HUES64 (cell line): Measurements from ENCODE around the gene RPS2.
"Not testable (repeated sequence)": the region's sequence is repeated elsewhere in the genome, so short reads cannot be mapped to it uniquely, and the experiment has no call there.

ENCODE experiments used
- H3K27ac ChIP-seq: 2 replicates; pipeline ENCODE4 v1.7.0; 2013; ENCODE audit warnings: low read depth, low read length, inconsistent platforms
- H3K27me3 ChIP-seq: 2 replicates; pipeline ENCODE4 v1.6.1; 2013; ENCODE audit warnings: mild to moderate bottlenecking, low read length; ENCODE audit not compliant: insufficient read depth
- H3K36me3 ChIP-seq: 2 replicates; pipeline ENCODE4 v1.6.1; 2013; ENCODE audit warnings: mild to moderate bottlenecking, low read length; ENCODE audit not compliant: insufficient read depth
- H3K4me1 ChIP-seq: 2 replicates; pipeline ENCODE4 v1.6.1; 2013; ENCODE audit warnings: mild to moderate bottlenecking, low read length, moderate library complexity; ENCODE audit not compliant: insufficient read depth
- H3K4me3 ChIP-seq: 2 replicates; pipeline ENCODE4 v1.5.1; 2013; ENCODE audit warnings: mild to moderate bottlenecking, low read length, moderate library complexity
- H3K9ac ChIP-seq: 2 replicates; pipeline ENCODE4 v1.6.1; 2013; ENCODE audit warnings: mild to moderate bottlenecking, low read depth, low read length
- H3K9me3 ChIP-seq: 2 replicates; pipeline ENCODE4 v1.6.1; 2013; ENCODE audit warnings: low read depth, low read length; ENCODE audit not compliant: insufficient read depth
- WGBS: fragments of 150-250, 120-280 bp; methylation state at CpG from one replicate; pipeline ENCODE4 v1.1.7; 2013; ENCODE audit warnings: missing lambda C conversion rate; 5-methylcytosine and 5-hydroxymethylcytosine counted together

Gene RPS2

DNA sequence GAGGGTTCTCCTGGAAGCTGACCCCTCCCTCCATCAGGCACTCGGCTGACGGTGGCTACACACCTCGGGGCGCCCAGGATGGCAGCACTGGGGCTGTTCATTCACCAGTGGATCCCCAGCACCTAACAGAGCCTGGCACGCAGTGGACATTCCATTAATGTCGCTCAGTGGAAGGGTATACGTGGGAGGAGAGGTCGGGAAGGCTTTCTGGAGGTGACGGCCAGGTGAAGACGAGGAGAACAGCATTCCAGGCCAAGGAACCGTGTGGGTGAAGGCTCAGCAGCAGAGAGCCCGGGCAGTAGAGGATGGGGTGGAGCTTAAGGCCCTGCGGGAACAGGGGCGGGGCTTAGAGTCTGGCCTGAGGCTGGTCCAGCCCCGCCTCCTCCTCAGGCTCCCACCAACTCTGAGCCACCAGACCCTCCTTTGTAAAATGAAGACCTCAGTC is 43.9 kb downstream of the RPS2 start:
- WGBS, result 9% methylated on average over 15 of the region's 15 CpGs
- no peaks in the 10 kb centered on the region for H3K36me3 ChIP-seq
- no peaks in the 10 kb centered on the region for H3K9me3 ChIP-seq
- no peak overlapping the region for H3K27ac ChIP-seq
- peaks cover 88% of the 10 kb centered on the region for H3K27me3 ChIP-seq
- H3K4me1 ChIP-seq, result peaks cover 20% of the 10 kb centered on the region
- H3K9ac ChIP-seq, result no peak overlapping the region
- H3K4me3 ChIP-seq, result no peak overlapping the region

DNA sequence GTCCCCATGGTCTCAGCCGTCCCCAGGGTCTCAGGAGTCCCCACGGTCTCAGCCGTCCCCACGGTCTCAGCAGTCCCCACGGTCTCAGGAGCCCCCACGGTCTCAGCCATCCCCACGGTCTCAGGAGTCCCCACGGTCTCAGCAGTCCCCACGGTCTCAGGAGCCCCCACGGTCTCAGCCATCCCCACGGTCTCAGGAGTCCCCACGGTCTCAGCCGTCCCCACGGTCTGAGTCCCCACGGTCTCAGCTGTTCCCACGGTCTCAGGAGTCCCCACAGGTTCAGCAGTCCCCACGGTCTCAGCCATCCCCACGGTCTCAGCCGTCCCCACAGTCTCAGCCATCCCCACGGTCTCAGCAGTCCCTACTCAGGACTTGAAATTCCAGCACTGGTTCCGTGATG is 44.5 kb downstream of the RPS2 start:
- WGBS, result 67% methylated on average over 21 of the region's 21 CpGs

DNA sequence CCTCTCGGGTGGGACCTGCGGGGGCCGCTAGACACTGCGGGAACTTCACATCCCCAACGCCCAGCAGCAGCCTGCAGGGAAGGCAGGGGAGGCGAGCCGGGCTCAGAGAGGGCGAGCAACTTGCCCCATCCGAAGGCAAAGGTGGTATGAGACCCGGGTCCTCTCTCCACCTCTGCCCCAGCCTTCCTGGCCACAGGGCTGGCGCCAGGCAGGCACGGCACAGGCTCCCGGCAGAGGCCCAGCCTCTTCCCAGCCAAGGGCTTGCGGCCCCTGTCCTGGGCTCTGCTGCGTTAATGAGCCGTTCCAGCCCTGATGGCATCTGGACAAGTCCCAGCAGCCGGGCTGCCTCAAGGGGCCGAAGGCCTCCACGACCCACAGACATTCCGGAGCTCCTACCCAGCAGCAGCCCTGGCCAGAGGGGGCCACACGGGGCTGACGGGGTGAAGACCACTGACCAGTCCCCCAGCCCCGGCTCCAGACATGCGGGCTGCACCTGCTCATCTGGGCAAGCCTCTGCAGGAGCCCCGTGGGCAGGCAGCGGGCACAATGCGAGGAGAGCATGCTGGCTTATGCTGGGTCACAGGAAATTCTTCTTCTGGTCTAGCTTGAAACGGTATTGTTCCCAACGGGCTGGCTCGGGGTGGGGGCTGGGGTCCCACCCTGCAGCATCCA is 45.2 kb downstream of the RPS2 start:
- peaks cover 95% of the 10 kb centered on the region for H3K27me3 ChIP-seq
- H3K36me3 ChIP-seq, result no peaks in the 10 kb centered on the region
- peaks cover 23% of the 10 kb centered on the region for H3K4me1 ChIP-seq
- H3K4me3 ChIP-seq, result no peak overlapping the region
- no peak overlapping the region for H3K27ac ChIP-seq
- H3K9me3 ChIP-seq, result no peaks in the 10 kb centered on the region
- H3K9ac ChIP-seq, result no peak overlapping the region
- WGBS, result 46% methylated on average over 30 of the region's 30 CpGs

More for the DNA sequence above, 44.5 kb downstream of the RPS2 start:
- H3K4me3 ChIP-seq, H3K36me3 ChIP-seq, H3K9me3 ChIP-seq, H3K27ac ChIP-seq, H3K9ac ChIP-seq: not testable (repeated sequence)
- H3K4me1 ChIP-seq, result peaks cover 20% of the 10 kb centered on the region
- peaks cover 92% of the 10 kb centered on the region for H3K27me3 ChIP-seq

DNA sequence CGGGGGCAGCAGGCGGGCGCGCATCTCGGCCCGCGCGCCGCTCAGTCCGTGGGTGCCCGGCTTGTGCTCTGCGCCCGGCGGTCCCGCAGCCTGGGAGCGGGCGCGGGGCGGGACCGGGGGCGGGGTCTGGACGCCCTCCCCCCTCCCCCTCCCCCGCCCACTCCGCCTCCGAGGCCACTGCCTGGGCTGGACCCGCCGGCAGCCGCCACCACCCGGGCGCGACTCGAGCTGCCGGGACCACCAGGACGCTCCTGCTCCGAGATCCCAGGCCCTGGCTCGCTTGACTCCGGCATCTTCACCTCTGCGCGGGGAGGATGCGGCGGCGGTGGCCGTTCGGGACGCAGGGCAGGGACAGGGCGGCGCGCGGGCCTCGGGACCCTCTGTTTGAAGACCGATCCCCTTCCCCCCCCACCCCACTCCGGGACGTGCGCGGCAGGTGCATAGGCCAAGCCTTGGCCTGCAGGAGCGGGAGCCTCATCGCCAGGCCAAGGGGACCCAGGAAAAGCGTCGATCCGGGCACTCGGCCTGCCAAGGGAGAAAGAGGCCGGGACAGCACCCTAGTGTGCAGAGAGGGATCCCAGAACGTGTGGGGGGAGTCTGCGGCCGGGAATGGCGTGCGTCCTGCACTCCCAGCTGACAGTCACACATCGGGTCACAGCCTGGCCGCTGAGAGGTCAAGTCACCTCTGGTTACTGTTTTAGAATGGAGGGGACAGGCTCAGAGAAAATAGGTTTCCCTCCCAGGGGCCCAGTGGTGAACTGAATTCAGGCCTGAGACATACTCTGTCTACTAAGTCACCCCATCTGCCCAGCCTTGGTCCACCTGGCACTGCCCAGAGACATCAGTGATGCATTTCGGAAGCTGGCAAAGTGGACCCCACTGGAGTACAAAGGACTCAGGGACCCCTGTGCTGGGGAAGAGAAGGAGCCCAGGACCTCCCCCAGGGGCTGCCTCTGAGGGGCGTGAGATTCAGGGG is 46.0 kb downstream of the RPS2 start, which contains the start of gene HS3ST6:
HS3ST6 (minus strand) TSS at position 65 of the 976 bp plus-strand sequence. CDS start 92 bp downstream, outside the sequence.
- Histone ChIP-seq H3K36me3 (no peaks in the 10 kb centered on the region), H3K4me1 (peaks cover 27% of the 10 kb centered on the region), H3K9me3 (no peaks in the 10 kb centered on the region), H3K27ac (no peak within 1 kb of the TSS), H3K27me3 (peaks cover 94% of the 10 kb centered on the region), H3K9ac (no peak within 1 kb of the TSS), H3K4me3 (peak within 1 kb of the TSS; percentile 39; the same call in 1 of the 2 replicates)
- WGBS, result 7% methylated on average over 59 of the region's 71 CpGs

DNA sequence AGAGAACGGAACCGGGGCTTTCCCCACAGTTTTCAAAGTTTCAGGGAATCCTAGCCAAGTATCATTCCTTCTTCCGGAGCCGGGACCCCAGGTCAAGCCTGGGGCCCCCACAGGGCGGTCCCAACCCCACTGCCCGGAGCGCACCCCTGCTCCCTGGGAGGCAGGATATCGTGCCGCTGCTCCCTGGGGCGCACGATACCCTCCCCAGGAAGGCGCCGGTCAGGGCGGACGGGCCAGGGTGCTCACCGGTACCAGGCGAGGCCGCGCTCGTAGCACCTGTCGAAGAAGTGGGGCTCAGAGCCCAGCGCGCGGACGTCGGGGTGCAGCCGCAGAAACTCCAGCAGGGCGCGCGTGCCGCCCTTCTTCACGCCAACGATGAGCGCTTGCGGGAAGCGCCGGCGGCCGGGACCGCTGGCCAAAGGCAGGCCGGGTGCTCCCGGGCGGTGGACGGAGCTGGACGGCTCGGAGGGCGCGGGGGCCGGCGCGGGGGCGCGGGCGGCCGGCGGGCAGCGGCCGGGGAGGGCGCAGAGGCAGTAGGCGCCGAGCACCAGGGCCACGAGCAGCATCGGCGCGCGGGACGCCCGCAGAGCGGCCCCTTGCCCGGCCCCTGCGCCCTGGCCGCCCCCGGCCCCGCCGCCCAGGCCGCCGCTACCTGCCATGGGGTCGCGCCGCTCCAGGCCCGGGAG is 46.8 kb downstream of the RPS2 start:
- H3K4me3 ChIP-seq, result peak overlapping the region; percentile 27; the same call in 1 of the 2 replicates
- peaks cover 91% of the 10 kb centered on the region for H3K27me3 ChIP-seq
- WGBS, result 3% methylated on average over 81 of the region's 81 CpGs
- H3K27ac ChIP-seq, result no peak overlapping the region
- H3K9me3 ChIP-seq, result no peaks in the 10 kb centered on the region
- H3K36me3 ChIP-seq, result no peaks in the 10 kb centered on the region
- no peak overlapping the region for H3K9ac ChIP-seq
- H3K4me1 ChIP-seq, result peaks cover 30% of the 10 kb centered on the region

DNA sequence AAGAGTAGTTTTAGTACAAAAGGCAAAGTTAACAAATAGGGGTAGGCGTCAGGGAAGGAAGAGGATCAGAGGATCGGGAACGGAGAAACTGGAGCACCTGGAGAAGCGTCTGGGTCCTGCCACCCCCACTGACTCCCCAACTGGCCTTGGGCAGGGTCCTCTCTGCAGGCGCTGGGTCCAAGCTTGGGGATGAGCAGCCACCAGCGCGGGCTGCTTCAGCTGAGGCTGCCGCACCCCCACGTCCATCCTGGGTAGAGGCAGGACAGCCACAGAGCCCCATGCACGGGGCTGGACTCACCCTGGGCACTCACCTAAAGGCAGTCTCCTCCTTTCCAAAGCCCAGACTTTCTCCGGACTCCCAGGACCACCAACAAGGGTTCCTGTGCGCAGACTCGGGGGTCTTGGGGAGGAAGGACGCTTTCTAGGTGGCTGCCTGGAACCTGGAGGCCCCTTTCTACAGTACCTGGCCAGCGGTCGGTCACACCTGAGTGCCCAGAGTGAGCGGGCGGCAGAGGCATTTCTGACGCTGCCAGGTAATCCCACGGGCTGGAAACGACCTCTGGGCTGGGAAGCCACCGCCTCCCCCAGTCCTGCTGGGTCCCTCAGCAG is 47.5 kb downstream of the RPS2 start:
- Histone ChIP-seq H3K27me3 (peaks cover 85% of the 10 kb centered on the region), H3K9me3 (no peaks in the 10 kb centered on the region), H3K4me3 (peak overlapping the region; percentile 27; the same call in 1 of the 2 replicates), H3K9ac (no peak overlapping the region), H3K36me3 (no peaks in the 10 kb centered on the region), H3K27ac (no peak overlapping the region), H3K4me1 (peaks cover 30% of the 10 kb centered on the region)
- WGBS, result 10% methylated on average over 22 of the region's 22 CpGs

DNA sequence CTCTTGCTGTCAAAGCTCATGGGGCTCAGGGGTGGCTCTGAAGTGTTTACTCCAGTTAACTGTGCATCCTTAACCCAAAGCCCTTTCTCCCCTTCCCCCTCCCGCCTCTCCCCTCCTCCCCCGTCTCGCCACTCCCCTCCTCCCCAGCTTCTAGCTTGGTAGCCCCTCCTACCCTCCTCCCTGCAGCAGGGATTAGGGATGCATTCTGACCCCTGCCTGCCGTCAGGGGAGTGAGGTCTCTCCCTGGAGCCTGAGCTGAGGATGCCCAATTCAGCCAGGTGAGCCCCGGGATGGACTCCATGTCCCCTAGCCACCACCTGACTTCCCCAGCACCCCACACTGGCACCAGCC is 48.0 kb downstream of the RPS2 start:
- H3K4me1 ChIP-seq, result peaks cover 30% of the 10 kb centered on the region
- H3K9me3 ChIP-seq, result no peaks in the 10 kb centered on the region
- H3K27me3 ChIP-seq, result peaks cover 83% of the 10 kb centered on the region
- WGBS, result 5% methylated on average over 5 of the region's 5 CpGs
- H3K4me3 ChIP-seq, result peak overlapping the region; percentile 27; the same call in 1 of the 2 replicates
- no peak overlapping the region for H3K9ac ChIP-seq
- H3K36me3 ChIP-seq, result no peaks in the 10 kb centered on the region
- no peak overlapping the region for H3K27ac ChIP-seq

DNA sequence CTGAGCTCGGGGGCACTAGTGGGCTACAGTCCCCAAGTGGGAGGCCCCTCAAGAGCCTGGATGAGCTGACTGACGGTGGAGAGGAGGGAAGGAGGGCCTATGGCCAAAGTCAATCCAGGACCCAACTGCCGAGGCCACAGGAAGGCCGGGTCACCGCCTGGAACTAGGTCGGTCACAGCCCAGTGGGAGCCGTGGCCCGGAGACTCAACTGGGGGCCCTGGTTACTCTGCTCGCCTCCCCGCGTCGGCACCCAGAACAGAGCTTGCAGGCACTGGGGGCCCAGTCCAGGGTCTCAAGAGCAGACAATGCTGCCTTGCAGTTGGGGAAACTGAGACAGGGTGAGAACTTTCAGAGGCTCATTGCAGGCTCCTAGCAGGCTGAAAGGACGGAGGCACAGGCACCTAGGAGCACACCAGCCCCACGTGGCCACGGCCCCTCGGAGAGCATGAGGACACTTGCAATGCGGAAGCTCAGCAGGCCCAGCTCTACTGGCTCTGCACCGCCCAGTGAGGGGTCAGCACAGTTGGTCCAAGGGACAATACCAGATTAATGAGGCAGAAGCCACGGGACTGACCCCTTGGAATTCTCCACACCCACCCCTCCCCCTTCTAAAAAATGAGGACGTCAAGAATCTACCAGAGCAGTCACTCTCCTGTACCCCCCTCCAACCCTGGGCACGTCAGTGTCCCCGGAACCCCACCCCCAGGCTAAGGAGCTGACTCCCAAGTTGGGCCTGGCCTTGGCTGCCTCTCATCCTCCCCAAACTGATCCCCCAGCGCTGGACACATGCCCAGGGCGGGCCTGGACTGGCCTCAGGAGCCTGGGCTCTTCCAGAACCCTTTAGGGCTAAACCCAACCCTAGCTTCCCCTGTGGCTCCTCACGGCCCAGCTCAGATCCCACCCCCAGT is 48.6 kb downstream of the RPS2 start:
- peaks cover 30% of the 10 kb centered on the region for H3K4me1 ChIP-seq
- H3K4me3 ChIP-seq, result no peak overlapping the region
- H3K27ac ChIP-seq, result no peak overlapping the region
- 70% methylated on average over 25 of the region's 25 CpGs for WGBS
- no peak overlapping the region for H3K9ac ChIP-seq
- H3K27me3 ChIP-seq, result peaks cover 76% of the 10 kb centered on the region
- H3K9me3 ChIP-seq, result no peaks in the 10 kb centered on the region
- no peaks in the 10 kb centered on the region for H3K36me3 ChIP-seq

DNA sequence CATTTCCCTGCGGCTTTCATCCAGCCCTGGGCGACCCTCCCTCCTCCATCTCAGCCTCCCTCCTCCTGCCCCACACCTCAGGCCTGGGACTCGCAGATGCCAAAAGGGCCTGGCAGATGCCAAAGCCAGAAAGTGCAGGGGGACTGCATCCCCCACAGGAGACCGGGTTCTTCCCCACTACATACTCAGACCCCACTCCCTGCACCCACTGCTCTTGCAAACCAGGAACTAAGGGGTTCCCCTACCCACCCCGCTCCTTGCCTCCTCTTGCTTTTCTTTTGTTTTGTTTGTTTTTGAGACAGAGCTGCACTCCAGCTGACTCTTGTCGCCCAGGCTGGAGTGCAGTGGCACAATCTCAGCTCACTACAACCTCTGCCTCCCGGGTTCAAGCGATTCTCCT is 49.6 kb downstream of the RPS2 start:
- Histone ChIP-seq H3K4me1 (peaks cover 25% of the 10 kb centered on the region), H3K9me3 (no peaks in the 10 kb centered on the region), H3K4me3 (no peak overlapping the region), H3K9ac (no peak overlapping the region), H3K36me3 (no peaks in the 10 kb centered on the region), H3K27me3 (peaks cover 66% of the 10 kb centered on the region), H3K27ac (no peak overlapping the region)
- WGBS, result 63% methylated on average over 8 of the region's 8 CpGs

DNA sequence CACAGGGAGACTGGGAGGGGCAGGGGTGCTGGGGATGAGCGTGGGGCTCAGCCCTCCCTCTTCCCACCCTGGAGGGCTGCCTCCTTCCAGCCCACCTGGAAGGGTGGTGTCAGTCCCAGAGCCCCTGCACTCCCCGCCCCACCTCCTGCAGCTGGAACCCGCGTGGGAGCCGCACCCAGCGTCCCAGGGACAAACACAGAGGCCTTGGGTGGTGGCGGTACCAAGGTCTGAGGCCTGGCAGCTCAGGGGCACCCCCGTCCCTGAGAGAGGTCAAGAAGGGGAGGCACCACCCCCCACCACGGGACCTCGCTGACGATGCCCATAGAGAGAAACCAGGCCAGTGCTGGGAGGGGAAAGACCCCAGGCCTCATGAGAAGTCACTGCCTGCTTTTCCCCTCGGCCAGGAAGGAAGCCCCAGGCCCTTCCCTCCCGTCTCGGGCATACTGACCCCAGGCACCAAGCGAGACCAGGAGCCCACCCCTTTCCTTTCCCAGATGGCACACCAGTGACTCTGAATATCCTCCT is 50.5 kb downstream of the RPS2 start:
- Histone ChIP-seq H3K27me3 (peaks cover 58% of the 10 kb centered on the region), H3K9ac (no peak overlapping the region), H3K27ac (no peak overlapping the region), H3K36me3 (no peaks in the 10 kb centered on the region), H3K4me3 (no peak overlapping the region), H3K9me3 (no peaks in the 10 kb centered on the region), H3K4me1 (peaks cover 25% of the 10 kb centered on the region)
- 71% methylated on average over 15 of the region's 15 CpGs for WGBS
